Endothelial cell of umbilical vein (primary cell): ENCODE data around the gene NKD1. TPM values are rescaled to one million over a fixed set of nuclear protein-coding genes. Genes with fewer than 3 reads are reported as not detected.

Source experiments
- BruUV-seq: library from RNA; stranded (reverse); fragments of 400-500 nt; replicated peaks from 2 replicates; lab custom pipeline; 2021; lab: Mats Ljungman, UMichigan
- CTCF ChIA-PET: fragments of 300-600, 350-600 bp; sonication (Branson Sonifier 250); formaldehyde crosslinking; loops from one replicate; lab custom pipeline; 2021; ENCODE audit warnings: antibody characterized with exemption, inconsistent platforms; lab: Charles Lee
- POLR2A ChIA-PET: fragments of 300-600, 350-600 bp; sonication (Branson Sonifier 250); formaldehyde crosslinking; loops from one replicate; lab custom pipeline; 2021; ENCODE audit warnings: antibody characterized with exemption, inconsistent platforms; lab: Charles Lee
- DNase-seq: peaks from one replicate; pipeline ENCODE4 v3.0.0-alpha.2; 2011; ENCODE audit warnings: low read depth, low spot score
- FAIRE-seq: peaks from 2 replicates; lab custom pipeline; 2011; peaks lifted over from hg19 to GRCh38; lab: Jason Lieb, UNC
- H2AFZ ChIP-seq: 2 replicates; pipeline ENCODE4 v1.6.0; 2012; ENCODE audit warnings: low read depth, low read length, control low read depth, inconsistent platforms
- H3K27ac ChIP-seq: 2 replicates; pipeline ENCODE4 v1.5.1; 2011; ENCODE audit warnings: low read depth, mild to moderate bottlenecking, control low read depth, low read length, moderate library complexity; ENCODE audit not compliant: insufficient read depth
- H3K27me3 ChIP-seq, 2 experiments: 2 replicates each; pipeline versions ENCODE4 v1.6.0 to v1.6.1; 2011; ENCODE audit warnings: low read length in 2 of 2, mixed read lengths in 1 of 2; ENCODE audit not compliant: control insufficient read depth in 2 of 2, insufficient read depth in 2 of 2
- H3K36me3 ChIP-seq, 2 experiments: 2 replicates in 1 of 2; 3 replicates in 1 of 2; pipeline ENCODE4 v1.5.1; 2011; ENCODE audit warnings: low read length in 2 of 2, mild to moderate bottlenecking in 1 of 2, moderate library complexity in 1 of 2; ENCODE audit not compliant: control insufficient read depth in 2 of 2, insufficient read depth in 2 of 2; ENCODE audit errors: extremely low read depth in 1 of 2
- H3K4me1 ChIP-seq: 3 replicates; pipeline ENCODE4 v1.5.1; 2011; ENCODE audit warnings: mild to moderate bottlenecking, low read length; ENCODE audit not compliant: control insufficient read depth, insufficient read depth; ENCODE audit errors: extremely low read depth
- H3K4me2 ChIP-seq: 2 replicates; pipeline ENCODE4 v1.6.1; 2011; ENCODE audit warnings: low read length, control low read depth, mixed read lengths; ENCODE audit not compliant: insufficient read depth
- H3K4me3 ChIP-seq, 3 experiments: fragments of 200-600 bp in 1 of 3; sonication (generic), shearing (Covaris generic) in 1 of 3; replicated peaks in 1 of 3; 2 replicates each; pipeline ENCODE4 v1.5.1; 2011 to 2016; ENCODE audit warnings: control low read depth in 3 of 3, low read length in 3 of 3, mild to moderate bottlenecking in 2 of 3, inconsistent platforms in 1 of 3, low read depth in 1 of 3, moderate library complexity in 1 of 3; ENCODE audit not compliant: insufficient read depth in 1 of 3
- H3K79me2 ChIP-seq: 2 replicates; pipeline ENCODE4 v1.6.0; 2012; ENCODE audit warnings: low read length, inconsistent platforms; ENCODE audit not compliant: control insufficient read depth, insufficient read depth
- H3K9ac ChIP-seq: replicated peaks from 2 replicates; pipeline ENCODE3; 2011; ENCODE audit warnings: low read length, control low read depth; ENCODE audit not compliant: insufficient read depth; ENCODE audit errors: extremely low read depth
- H3K9me1 ChIP-seq: replicated peaks from 3 replicates; pipeline ENCODE4 v1.6.0; 2011; ENCODE audit warnings: mild to moderate bottlenecking, low read length; ENCODE audit not compliant: control insufficient read depth, insufficient read depth; ENCODE audit errors: extremely low read depth
- H3K9me3 ChIP-seq: replicated peaks from 2 replicates; pipeline ENCODE4 v1.5.1; 2012; ENCODE audit warnings: low read length, inconsistent platforms; ENCODE audit not compliant: control insufficient read depth, insufficient read depth
- H4K20me1 ChIP-seq: replicated peaks from 2 replicates; pipeline ENCODE3; 2011; ENCODE audit warnings: mild to moderate bottlenecking, low read length; ENCODE audit not compliant: control insufficient read depth, insufficient read depth; ENCODE audit errors: extremely low read depth
- EZH2 ChIP-seq: IDR thresholded peaks from 2 replicates; pipeline ENCODE4 v1.6.1; 2012; ENCODE audit warnings: borderline replicate concordance, low read depth, mild to moderate bottlenecking, moderate library complexity, low read length, inconsistent platforms; ENCODE audit not compliant: severe bottlenecking
- FOS ChIP-seq: IDR thresholded peaks from 2 replicates; pipeline ENCODE4 v1.6.1; 2011; ENCODE audit warnings: mild to moderate bottlenecking, low read length, moderate library complexity, borderline replicate concordance; ENCODE audit not compliant: insufficient read depth
- GATA2 ChIP-seq: IDR thresholded peaks from 2 replicates; pipeline ENCODE4 v1.7.0; 2011; ENCODE audit warnings: low read depth, mild to moderate bottlenecking, moderate library complexity, mixed read lengths, low read length; ENCODE audit not compliant: insufficient read length, insufficient read depth
- JUN ChIP-seq: IDR thresholded peaks from 2 replicates; pipeline ENCODE4 v1.6.1; 2011; ENCODE audit warnings: borderline replicate concordance, low read depth; ENCODE audit not compliant: insufficient read length, insufficient read depth
- MYC ChIP-seq: IDR thresholded peaks from one replicate; pipeline ENCODE4 v1.6.1; 2011; ENCODE audit warnings: mild to moderate bottlenecking, low read depth, low read length
- POLR2A ChIP-seq: IDR thresholded peaks from 2 replicates; pipeline ENCODE4 v1.6.1; 2012; ENCODE audit warnings: low read depth, mild to moderate bottlenecking, control low read depth, low read length
- POLR2AphosphoS5 ChIP-seq: IDR thresholded peaks from 2 replicates; pipeline ENCODE4 v1.6.1; 2012; ENCODE audit warnings: low read depth, mild to moderate bottlenecking, control low read depth, low read length, moderate library complexity; ENCODE audit not compliant: insufficient read depth
- dilution Hi-C: fragments of 300-500 bp; cut with MboI; formaldehyde crosslinking; loops from one replicate; pipeline ENCODE4 v1.15.0; 2019; ENCODE audit warnings: low sequenced_read_pairs; ENCODE audit not compliant: extremely low pct_ligation_motif_present
- intact Hi-C: fragments of 100-400 bp; cut with micrococcal nuclease; formaldehyde crosslinking; loops from one replicate; pipeline ENCODE4 v1.10.0; 2022
- polyA plus RNA-seq, 4 experiments: library from polyadenylated mRNA; depleted of rRNA in 3 of 4; stranded (reverse) in 3 of 4; unstranded in 1 of 4; fragments of >200 nt; gene quantifications; 2 replicates each; pipeline versions ENCODE4 v1.2.1 to v1.2.3, GENCODE V29; 2011 to 2012; ENCODE audit warnings: missing spikeins in 1 of 4
- total RNA-seq: library from RNA; stranded (reverse); gene quantifications from 2 replicates; pipeline ENCODE4 v1.2.3, GENCODE V29; 2021
- TF ChIP-seq, protein P1 (sequence below): IDR thresholded peaks from 2 replicates; pipeline ENCODE4 v1.6.1; 2011; ENCODE audit not compliant: insufficient read depth, insufficient read length
- TF ChIP-seq, protein P2 (sequence below), 2 donors: IDR thresholded peaks; 1 replicate in 1 of 2; 2 replicates in 1 of 2; pipeline ENCODE4 v1.5.1; 2011; ENCODE audit warnings: low read length in 2 of 2, mild to moderate bottlenecking in 2 of 2, moderate library complexity in 2 of 2, control low read depth in 1 of 2, inconsistent platforms in 1 of 2, low read depth in 1 of 2; ENCODE audit not compliant: insufficient read depth in 1 of 2; ENCODE audit errors: extremely low read depth in 1 of 2

Gene NKD1
- total and polyA plus RNA-seq, 2 donors (not counting 3 experiments of a cell fraction or from before 2014, with no cell fraction given), result not detected

DNA sequence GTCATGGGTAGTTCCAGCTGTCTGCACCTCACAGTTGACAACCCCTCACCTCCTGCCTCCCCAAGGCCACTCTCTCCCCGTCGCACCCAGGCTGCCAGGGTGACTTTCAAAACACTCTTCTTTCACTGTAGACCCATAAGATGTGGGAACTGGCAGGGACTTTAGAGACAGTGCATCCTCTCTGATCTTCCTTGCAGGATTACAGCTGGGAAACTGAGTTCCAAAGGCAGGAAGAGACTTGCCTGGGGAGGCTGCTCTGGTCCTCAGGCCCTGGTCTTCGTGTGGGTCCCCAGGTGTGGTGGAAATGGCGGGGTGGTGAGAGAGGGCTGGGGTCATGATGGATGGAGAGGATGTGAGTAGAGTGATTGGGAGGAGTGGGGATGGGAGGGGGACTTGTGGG, 21.9 kb upstream of the NKD1 start:
- FAIRE-seq (no peak), DNase-seq (no peak)
- H4K20me1 ChIP-seq, result no peaks in the 10 kb centered on the region
- intact Hi-C loops, result no loop called here
- H3K4me2 ChIP-seq, result no peak overlapping the region
- POLR2A ChIA-PET, result no interaction called here
- no peaks in the 10 kb centered on the region for H3K4me1 ChIP-seq
- BruUV-seq, result no TSS peak
- no peaks in the 10 kb centered on the region for H3K9me3 ChIP-seq
- no peak overlapping the region for H3K27ac ChIP-seq
- no peaks in the 10 kb centered on the region for H3K36me3 ChIP-seq
- TF ChIP-seq EZH2 (no peak), MYC (no peak), POLR2AphosphoS5 (no peak), FOS (no peak), POLR2A (no peak), GATA2 (no peak), JUN (no peak)
- TF ChIP-seq, protein P1, sequence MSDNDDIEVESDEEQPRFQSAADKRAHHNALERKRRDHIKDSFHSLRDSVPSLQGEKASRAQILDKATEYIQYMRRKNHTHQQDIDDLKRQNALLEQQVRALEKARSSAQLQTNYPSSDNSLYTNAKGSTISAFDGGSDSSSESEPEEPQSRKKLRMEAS, result no peak
- TF ChIP-seq, protein P2, sequence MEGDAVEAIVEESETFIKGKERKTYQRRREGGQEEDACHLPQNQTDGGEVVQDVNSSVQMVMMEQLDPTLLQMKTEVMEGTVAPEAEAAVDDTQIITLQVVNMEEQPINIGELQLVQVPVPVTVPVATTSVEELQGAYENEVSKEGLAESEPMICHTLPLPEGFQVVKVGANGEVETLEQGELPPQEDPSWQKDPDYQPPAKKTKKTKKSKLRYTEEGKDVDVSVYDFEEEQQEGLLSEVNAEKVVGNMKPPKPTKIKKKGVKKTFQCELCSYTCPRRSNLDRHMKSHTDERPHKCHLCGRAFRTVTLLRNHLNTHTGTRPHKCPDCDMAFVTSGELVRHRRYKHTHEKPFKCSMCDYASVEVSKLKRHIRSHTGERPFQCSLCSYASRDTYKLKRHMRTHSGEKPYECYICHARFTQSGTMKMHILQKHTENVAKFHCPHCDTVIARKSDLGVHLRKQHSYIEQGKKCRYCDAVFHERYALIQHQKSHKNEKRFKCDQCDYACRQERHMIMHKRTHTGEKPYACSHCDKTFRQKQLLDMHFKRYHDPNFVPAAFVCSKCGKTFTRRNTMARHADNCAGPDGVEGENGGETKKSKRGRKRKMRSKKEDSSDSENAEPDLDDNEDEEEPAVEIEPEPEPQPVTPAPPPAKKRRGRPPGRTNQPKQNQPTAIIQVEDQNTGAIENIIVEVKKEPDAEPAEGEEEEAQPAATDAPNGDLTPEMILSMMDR (IDR thresholded peaks at IDR 0.05; ENCODE audit: extremely low read depth in 1 of 2, insufficient read depth in 1 of 2, low read depth in 1 of 2, low read length in 2 of 2), result no peak
- no peaks in the 10 kb centered on the region for H3K27me3 ChIP-seq
- no peaks in the 10 kb centered on the region for H3K9me1 ChIP-seq
- H2AFZ ChIP-seq, result no peak overlapping the region
- H3K9ac ChIP-seq, result no peak overlapping the region
- H3K4me3 ChIP-seq, result no peak overlapping the region
- no peaks in the 10 kb centered on the region for H3K79me2 ChIP-seq
- dilution Hi-C loops, result no loop called here
- CTCF ChIA-PET, result interaction anchor here (1.3 kb wide), 1 partner anchor 139 kb away, joined by 3 read pairs; no protein-coding TSS in a partner anchor
